HepG2 (cell line): ENCODE results near the gene TOP2B. TPM values are rescaled to one million over a fixed set of nuclear protein-coding genes. Genes with fewer than 3 reads are reported as not detected.

Experiments
- ATAC-seq: fragments of 200-7000 bp; cut with Tn5 transposase; 3 replicates; pipeline ENCODE4 v1.9.1; 2020; ENCODE audit warnings: mild to moderate bottlenecking, moderate library complexity
- BruUV-seq: library from RNA; stranded (reverse); fragments of 400-500 nt; replicated peaks from 2 replicates; lab custom pipeline; 2021; lab: Mats Ljungman, UMichigan
- CTCF ChIA-PET: fragments of 300-600 bp; formaldehyde crosslinking; extraction: SDS; loops from one replicate; lab custom pipeline; 2021; ENCODE audit warnings: low total read pairs, inconsistent platforms, low intra/inter-chr PET ratio; lab: Yijun Ruan, JAX
- POLR2A ChIA-PET: fragments of 350-600 bp; sonication (Branson Sonifier 250); formaldehyde crosslinking; loops from one replicate; lab custom pipeline; 2020; ENCODE audit warnings: antibody characterized with exemption, inconsistent platforms; lab: Yijun Ruan, JAX
- DNase-seq: peaks from one replicate; pipeline ENCODE4 v3.0.0-alpha.2; 2015; ENCODE audit warnings: low spot score
- FAIRE-seq: peaks from 3 replicates; lab custom pipeline; 2011; peaks lifted over from hg19 to GRCh38; lab: Jason Lieb, UNC
- H2AFZ ChIP-seq: one replicate; pipeline ENCODE4 v1.6.1; 2011; ENCODE audit warnings: low read length, inconsistent platforms
- H3K27ac ChIP-seq: fragments of 300-600 bp; 3 replicates; pipeline ENCODE4 v1.8.0; 2011; ENCODE audit warnings: mixed run types, mild to moderate bottlenecking, mixed read lengths, low read length, inconsistent platforms; ENCODE audit not compliant: insufficient read depth; ENCODE audit errors: extremely low read length
- H3K27me3 ChIP-seq, 2 experiments: fragments of 200-600 bp in 1 of 2; 2 replicates in 1 of 2; 3 replicates in 1 of 2; pipeline versions ENCODE4 v1.6.0 to v1.8.0; 2011; ENCODE audit warnings: low read length in 2 of 2, mild to moderate bottlenecking in 2 of 2, moderate library complexity in 2 of 2, inconsistent platforms in 1 of 2; ENCODE audit not compliant: insufficient read depth in 2 of 2, control insufficient read depth in 1 of 2
- H3K36me3 ChIP-seq, 2 experiments: fragments of 200-600 bp in 1 of 2; replicated peaks in 1 of 2; 2 replicates in 1 of 2; 3 replicates in 1 of 2; pipeline versions ENCODE4 v1.5.1 to v1.8.0; 2011; ENCODE audit warnings: low read length in 2 of 2, inconsistent platforms in 1 of 2; ENCODE audit not compliant: insufficient read depth in 2 of 2, control insufficient read depth in 1 of 2
- H3K4me1 ChIP-seq: 2 replicates; pipeline ENCODE4 v1.5.1; 2012; ENCODE audit warnings: low read length, inconsistent platforms; ENCODE audit not compliant: insufficient read depth
- H3K4me2 ChIP-seq: 2 replicates; pipeline ENCODE4 v1.6.0; 2011; ENCODE audit warnings: low read depth, low read length, inconsistent platforms
- H3K4me3 ChIP-seq, 3 experiments: fragments of 200-600 bp in 1 of 3; sonication (generic), shearing (Covaris generic) in 1 of 3; replicated peaks in 1 of 3; 2 replicates each; pipeline ENCODE4 v1.5.1; 2011 to 2016; ENCODE audit warnings: low read length in 3 of 3, inconsistent platforms in 2 of 3, low read depth in 2 of 3, mild to moderate bottlenecking in 2 of 3, control low read depth in 1 of 3, mixed read lengths in 1 of 3; ENCODE audit not compliant: insufficient read depth in 1 of 3
- H3K79me2 ChIP-seq: one replicate; pipeline ENCODE4 v1.6.1; 2011; ENCODE audit warnings: low read length, inconsistent platforms; ENCODE audit not compliant: insufficient read depth
- H3K9ac ChIP-seq: 2 replicates; pipeline ENCODE4 v1.6.0; 2011; ENCODE audit warnings: mild to moderate bottlenecking, low read depth, low read length, inconsistent platforms; ENCODE audit not compliant: insufficient read depth
- H3K9me3 ChIP-seq: 2 replicates; pipeline ENCODE4 v1.5.1; 2012; ENCODE audit warnings: mild to moderate bottlenecking, low read length
- H4K20me1 ChIP-seq: 2 replicates; pipeline ENCODE4 v1.6.0; 2011; ENCODE audit warnings: inconsistent platforms, mild to moderate bottlenecking, low read length, moderate library complexity; ENCODE audit not compliant: insufficient read depth
- HMG20B ChIP-seq: conservative IDR thresholded peaks from 2 replicates; pipeline ENCODE4 v1.6.1; 2016; ENCODE audit warnings: missing genetic modification reagents, missing compliant biosample characterization
- HNF4A ChIP-seq: sonication (generic); formaldehyde crosslinking; IDR thresholded peaks from 2 replicates; pipeline ENCODE4 v1.4.0; 2020; ENCODE audit warnings: missing genetic modification reagents
- KAT8 ChIP-seq: IDR thresholded peaks from 2 replicates; pipeline ENCODE4 v1.6.1; 2016; ENCODE audit warnings: missing genetic modification reagents, missing compliant biosample characterization
- NBN ChIP-seq: fragments of 450-650 bp; conservative IDR thresholded peaks from 2 replicates; pipeline ENCODE4 v1.6.1; 2017
- NFYC ChIP-seq: IDR thresholded peaks from 2 replicates; pipeline ENCODE4 v1.6.1; 2016; ENCODE audit warnings: missing genetic modification reagents, missing compliant biosample characterization
- NKX3-1 ChIP-seq: sonication (generic); formaldehyde crosslinking; IDR thresholded peaks from 2 replicates; pipeline ENCODE4 v1.5.0; 2020; ENCODE audit warnings: missing genetic modification reagents
- SP4 ChIP-seq: sonication (generic); formaldehyde crosslinking; IDR thresholded peaks from 2 replicates; pipeline ENCODE4 v1.8.1; 2023; ENCODE audit warnings: mild to moderate bottlenecking, missing genetic modification reagents
- ZFP90 ChIP-seq: sonication (generic); formaldehyde crosslinking; IDR thresholded peaks from 2 replicates; pipeline ENCODE4 v1.8.0; 2022; ENCODE audit warnings: missing genetic modification reagents, mild to moderate bottlenecking, inconsistent platforms, borderline replicate concordance
- ZNF567 ChIP-seq: sonication (generic); formaldehyde crosslinking; IDR thresholded peaks from 2 replicates; pipeline ENCODE4 v1.8.1; 2023; ENCODE audit warnings: mild to moderate bottlenecking, missing genetic modification reagents, borderline replicate concordance
- WGBS: methylation state at CpG from one replicate; pipeline ENCODE4 v1.1.6; 2017; ENCODE audit warnings: low lambda C conversion rate; 5-methylcytosine and 5-hydroxymethylcytosine counted together
- in situ Hi-C: cut with HindIII; loops from 2 replicates; pipeline ENCODE4 v1.10.0; 2017; ENCODE audit warnings: low pct_unique_long_range_greater_than_20kb; ENCODE audit not compliant: extremely low pct_ligation_motif_present
- intact Hi-C: fragments of 100-400 bp; cut with micrococcal nuclease; formaldehyde crosslinking; loops from one replicate; pipeline ENCODE4 v1.10.0; 2022; ENCODE audit not compliant: unreplicated experiment
- polyA plus RNA-seq, 8 experiments: library from polyadenylated mRNA; depleted of rRNA in 3 of 8; stranded (reverse) in 7 of 8; unstranded in 1 of 8; fragments of >200 nt; fragmentation: Illumina TruSeq in 4 of 8; extraction: Trizol in 4 of 8; gene quantifications; 2 replicates each; pipeline versions ENCODE4 v1.2.1 to v1.2.3, GENCODE V29; 2011 to 2016; ENCODE audit warnings: low read depth in 4 of 8, missing spikeins in 1 of 8, mixed read lengths in 1 of 8; ENCODE audit not compliant: insufficient read depth in 1 of 8
- total RNA-seq, 5 experiments: library from RNA; depleted of rRNA; stranded (reverse); fragments of >200 nt; fragmentation: Illumina TruSeq; extraction: Trizol; gene quantifications; 2 replicates each; pipeline ENCODE4 v1.2.3, GENCODE V29; 2016; ENCODE audit warnings: low read depth in 1 of 5
- TF ChIP-seq, protein P1 (sequence below): sonication (generic); formaldehyde crosslinking; IDR thresholded peaks from 2 replicates; pipeline ENCODE4 v1.4.0; 2020; ENCODE audit warnings: missing genetic modification reagents, borderline replicate concordance
- TF ChIP-seq, protein P2 (sequence below): IDR thresholded peaks from 2 replicates; pipeline ENCODE4 v1.6.1; 2012; ENCODE audit warnings: inconsistent platforms
- TF ChIP-seq, protein P3 (sequence below): sonication (generic); formaldehyde crosslinking; IDR thresholded peaks from 2 replicates; pipeline ENCODE4 v1.9.0; 2021; ENCODE audit warnings: missing genetic modification reagents, borderline replicate concordance

The TOP2B gene
- total and polyA plus RNA-seq, 2 of the 13 experiments (the other 11 are each of a cell fraction or from before 2014, with no cell fraction given), result 27.6 to 88.1 TPM

DNA sequence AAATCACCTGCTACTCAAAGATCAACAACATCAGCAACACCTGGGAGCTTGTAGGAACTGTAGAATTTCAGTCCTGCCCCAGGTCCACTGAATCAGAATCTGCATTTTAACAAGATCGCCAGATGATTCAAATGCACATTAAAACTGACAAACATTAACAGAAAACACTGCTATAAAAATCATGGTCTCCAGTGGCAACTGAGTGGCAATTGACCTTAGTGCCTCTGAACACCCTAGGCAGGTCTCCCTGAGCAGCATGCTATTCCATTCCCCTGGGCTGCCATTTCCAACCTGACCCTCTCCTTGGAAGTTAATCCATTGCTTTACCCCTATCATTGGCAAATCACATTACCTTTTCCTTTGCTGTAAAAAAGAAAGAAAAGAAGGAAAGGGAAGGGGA is 23.0 kb upstream of the TOP2B start:
- ATAC-seq (no peak), FAIRE-seq (no peak), DNase-seq (no peak)
- CTCF ChIA-PET, result no interaction called here
- 0% methylated on average over 1 of the region's 1 CpG for WGBS
- TF ChIP-seq ZFP90 (no peak), NBN (no peak), HMG20B (CRISPR knock-in tag) (no peak), KAT8 (CRISPR knock-in tag) (no peak), NKX3-1 (no peak), NFYC (CRISPR knock-in tag) (no peak), ZNF567 (CRISPR knock-in tag) (no peak), SP4 (CRISPR knock-in tag) (no peak), HNF4A (CRISPR knock-in tag) (no peak)
- TF ChIP-seq, protein P1, sequence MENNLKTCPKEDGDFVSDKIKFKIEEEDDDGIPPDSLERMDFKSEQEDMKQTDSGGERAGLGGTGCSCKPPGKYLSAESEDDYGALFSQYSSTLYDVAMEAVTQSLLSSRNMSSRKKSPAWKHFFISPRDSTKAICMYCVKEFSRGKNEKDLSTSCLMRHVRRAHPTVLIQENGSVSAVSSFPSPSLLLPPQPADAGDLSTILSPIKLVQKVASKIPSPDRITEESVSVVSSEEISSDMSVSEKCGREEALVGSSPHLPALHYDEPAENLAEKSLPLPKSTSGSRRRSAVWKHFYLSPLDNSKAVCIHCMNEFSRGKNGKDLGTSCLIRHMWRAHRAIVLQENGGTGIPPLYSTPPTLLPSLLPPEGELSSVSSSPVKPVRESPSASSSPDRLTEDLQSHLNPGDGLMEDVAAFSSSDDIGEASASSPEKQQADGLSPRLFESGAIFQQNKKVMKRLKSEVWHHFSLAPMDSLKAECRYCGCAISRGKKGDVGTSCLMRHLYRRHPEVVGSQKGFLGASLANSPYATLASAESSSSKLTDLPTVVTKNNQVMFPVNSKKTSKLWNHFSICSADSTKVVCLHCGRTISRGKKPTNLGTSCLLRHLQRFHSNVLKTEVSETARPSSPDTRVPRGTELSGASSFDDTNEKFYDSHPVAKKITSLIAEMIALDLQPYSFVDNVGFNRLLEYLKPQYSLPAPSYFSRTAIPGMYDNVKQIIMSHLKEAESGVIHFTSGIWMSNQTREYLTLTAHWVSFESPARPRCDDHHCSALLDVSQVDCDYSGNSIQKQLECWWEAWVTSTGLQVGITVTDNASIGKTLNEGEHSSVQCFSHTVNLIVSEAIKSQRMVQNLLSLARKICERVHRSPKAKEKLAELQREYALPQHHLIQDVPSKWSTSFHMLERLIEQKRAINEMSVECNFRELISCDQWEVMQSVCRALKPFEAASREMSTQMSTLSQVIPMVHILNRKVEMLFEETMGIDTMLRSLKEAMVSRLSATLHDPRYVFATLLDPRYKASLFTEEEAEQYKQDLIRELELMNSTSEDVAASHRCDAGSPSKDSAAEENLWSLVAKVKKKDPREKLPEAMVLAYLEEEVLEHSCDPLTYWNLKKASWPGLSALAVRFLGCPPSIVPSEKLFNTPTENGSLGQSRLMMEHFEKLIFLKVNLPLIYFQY, result no peak
- TF ChIP-seq, protein P2, sequence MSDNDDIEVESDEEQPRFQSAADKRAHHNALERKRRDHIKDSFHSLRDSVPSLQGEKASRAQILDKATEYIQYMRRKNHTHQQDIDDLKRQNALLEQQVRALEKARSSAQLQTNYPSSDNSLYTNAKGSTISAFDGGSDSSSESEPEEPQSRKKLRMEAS, result no peak
- TF ChIP-seq, protein P3, sequence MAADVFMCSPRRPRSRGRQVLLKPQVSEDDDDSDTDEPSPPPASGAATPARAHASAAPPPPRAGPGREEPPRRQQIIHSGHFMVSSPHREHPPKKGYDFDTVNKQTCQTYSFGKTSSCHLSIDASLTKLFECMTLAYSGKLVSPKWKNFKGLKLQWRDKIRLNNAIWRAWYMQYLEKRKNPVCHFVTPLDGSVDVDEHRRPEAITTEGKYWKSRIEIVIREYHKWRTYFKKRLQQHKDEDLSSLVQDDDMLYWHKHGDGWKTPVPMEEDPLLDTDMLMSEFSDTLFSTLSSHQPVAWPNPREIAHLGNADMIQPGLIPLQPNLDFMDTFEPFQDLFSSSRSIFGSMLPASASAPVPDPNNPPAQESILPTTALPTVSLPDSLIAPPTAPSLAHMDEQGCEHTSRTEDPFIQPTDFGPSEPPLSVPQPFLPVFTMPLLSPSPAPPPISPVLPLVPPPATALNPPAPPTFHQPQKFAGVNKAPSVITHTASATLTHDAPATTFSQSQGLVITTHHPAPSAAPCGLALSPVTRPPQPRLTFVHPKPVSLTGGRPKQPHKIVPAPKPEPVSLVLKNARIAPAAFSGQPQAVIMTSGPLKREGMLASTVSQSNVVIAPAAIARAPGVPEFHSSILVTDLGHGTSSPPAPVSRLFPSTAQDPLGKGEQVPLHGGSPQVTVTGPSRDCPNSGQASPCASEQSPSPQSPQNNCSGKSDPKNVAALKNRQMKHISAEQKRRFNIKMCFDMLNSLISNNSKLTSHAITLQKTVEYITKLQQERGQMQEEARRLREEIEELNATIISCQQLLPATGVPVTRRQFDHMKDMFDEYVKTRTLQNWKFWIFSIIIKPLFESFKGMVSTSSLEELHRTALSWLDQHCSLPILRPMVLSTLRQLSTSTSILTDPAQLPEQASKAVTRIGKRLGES (CRISPR knock-in tag), result no peak
- POLR2A ChIA-PET, result no interaction called here
- Histone ChIP-seq H3K4me2 (no peak overlapping the region), H4K20me1 (no peaks in the 10 kb centered on the region), H3K9ac (no peak overlapping the region), H3K9me3 (no peaks in the 10 kb centered on the region), H3K79me2 (no peaks in the 10 kb centered on the region), H3K27me3 (0 out of 5 replicates have a peak, but pooled peaks cover 0 to 1% of the 10 kb centered on the region in 2 experiments), H2AFZ (no peak overlapping the region), H3K36me3 (no peaks in the 10 kb centered on the region), H3K27ac (no peak overlapping the region), H3K4me3 (no peak overlapping the region), H3K4me1 (no peaks in the 10 kb centered on the region)
- BruUV-seq, result no TSS peak
- intact Hi-C loops (no loop called here), in situ Hi-C loops (no loop called here)
